ENCODE measurements around the gene CAV1. TPM values are rescaled to one million over a fixed set of nuclear protein-coding genes. Genes with fewer than 3 reads are reported as not detected.

CAV1 gene
- total and polyA plus RNA-seq, 2 experiments from 2014 or later = 1,092 to 1,736 TPM

DNA sequence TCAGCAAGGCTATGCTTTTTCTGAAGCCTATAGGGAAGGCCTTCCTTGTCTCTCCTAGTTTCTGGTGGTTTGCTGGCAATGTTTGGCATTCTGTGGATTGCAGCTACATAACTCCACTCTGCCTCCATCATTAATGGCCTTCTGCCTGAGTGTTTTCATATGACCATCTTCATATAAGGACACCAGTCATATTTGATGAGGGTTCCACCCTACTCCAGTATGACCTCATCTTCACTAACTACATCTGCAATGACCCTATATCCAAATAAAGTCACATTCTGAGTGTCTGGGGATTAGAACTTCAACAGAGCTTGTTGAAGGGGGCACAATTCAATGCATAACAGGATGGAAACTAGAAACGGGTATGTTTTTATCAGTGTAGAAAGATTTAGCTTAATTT lies 22.1 kb downstream of the CAV1 start:
- peaks cover 79% of the 10 kb centered on the region for H3K36me3 ChIP-seq (ENCODE audit: low read depth)
- peak; percentile 57 for DNase-seq
- 4 to 6% methylated on average over 1 of the region's 1 CpG for WGBS, 2 experiments (ENCODE audit: low coverage in 1 of 2, low lambda C conversion rate in 2 of 2, missing lambda C conversion rate in 2 of 2)
- peaks cover 96% of the 10 kb centered on the region for H3F3A ChIP-seq (ENCODE audit: insufficient read depth)
- H3K27me3 ChIP-seq (replicated peaks; ENCODE audit: insufficient read depth) = no peaks in the 10 kb centered on the region
- in situ Hi-C loops (cut with MboI) = no loop called here
- H3K27ac ChIP-seq = peak overlapping the region; percentile 97
- no peak overlapping the region for H2AFZ ChIP-seq
- H3K4me2 ChIP-seq (ENCODE audit: unreplicated experiment) = peak overlapping the region; percentile 52
- peak overlapping the region; percentile 68 for H3K9ac ChIP-seq
- peaks cover 90% of the 10 kb centered on the region for H3K79me2 ChIP-seq (ENCODE audit: insufficient read depth)
- no peaks in the 10 kb centered on the region for H3K9me3 ChIP-seq (ENCODE audit: low read depth)
- H3K4me3 ChIP-seq = peak overlapping the region; percentile 31
- H4K20me1 ChIP-seq (ENCODE audit: insufficient read depth) = no peaks in the 10 kb centered on the region
- no peak for TF ChIP-seq EZH2 (IDR thresholded peaks at IDR 0.05; ENCODE audit: insufficient read depth, poor library complexity, severe bottlenecking)
- TF ChIP-seq EZH2phosphoT487 (IDR thresholded peaks at IDR 0.05; ENCODE audit: insufficient read depth, low read depth) = no peak
- no peaks in the 10 kb centered on the region for H3K9me2 ChIP-seq (ENCODE audit: insufficient read depth)
- H3K4me1 ChIP-seq (ENCODE audit: insufficient read depth) = peaks cover 86% of the 10 kb centered on the region

DNA sequence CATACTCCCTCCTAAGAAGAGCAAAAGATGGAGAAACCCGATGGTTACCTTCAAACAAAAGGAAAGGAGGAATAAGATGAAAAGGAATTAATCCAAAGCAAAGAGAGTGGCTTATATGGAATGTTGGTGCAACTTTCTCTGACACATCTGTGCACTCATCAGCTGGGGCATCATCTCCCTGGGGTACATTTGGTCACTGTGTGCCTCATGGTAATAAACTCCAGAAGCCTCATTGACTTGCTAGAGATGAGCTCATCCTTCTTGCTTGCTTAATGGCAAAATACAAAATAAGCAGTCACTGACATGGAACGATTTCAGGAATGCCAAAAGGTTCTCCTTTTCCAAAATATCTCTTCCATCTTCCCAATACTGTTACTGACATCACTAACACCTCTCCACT lies 22.5 kb downstream of the CAV1 start:
- Histone ChIP-seq H3K9me2 (ENCODE audit: insufficient read depth) (no peaks in the 10 kb centered on the region), H3K79me2 (ENCODE audit: insufficient read depth) (peaks cover 90% of the 10 kb centered on the region), H3K27ac (peak overlapping the region; percentile 97), H2AFZ (no peak overlapping the region), H3K4me2 (ENCODE audit: unreplicated experiment) (peak overlapping the region; percentile 52), H3K4me1 (ENCODE audit: insufficient read depth) (peaks cover 84% of the 10 kb centered on the region), H3K4me3 (peak overlapping the region; percentile 31), H3K9me3 (ENCODE audit: low read depth) (no peaks in the 10 kb centered on the region), H3K36me3 (ENCODE audit: low read depth) (peaks cover 80% of the 10 kb centered on the region), H3K27me3 (replicated peaks; ENCODE audit: insufficient read depth) (no peaks in the 10 kb centered on the region), H3F3A (ENCODE audit: insufficient read depth) (peaks cover 96% of the 10 kb centered on the region), H4K20me1 (ENCODE audit: insufficient read depth) (no peaks in the 10 kb centered on the region), H3K9ac (peak overlapping the region; percentile 68)
- DNase-seq = peak; percentile 97
- TF ChIP-seq EZH2 (IDR thresholded peaks at IDR 0.05; ENCODE audit: insufficient read depth, poor library complexity, severe bottlenecking) = no peak
- no peak for TF ChIP-seq EZH2phosphoT487 (IDR thresholded peaks at IDR 0.05; ENCODE audit: insufficient read depth, low read depth)
- in situ Hi-C loops (cut with MboI) = no loop called here
- WGBS, 2 experiments (ENCODE audit: low coverage in 1 of 2, low lambda C conversion rate in 2 of 2, missing lambda C conversion rate in 2 of 2) = 16 to 19% methylated on average over 2 of the region's 2 CpGs

DNA sequence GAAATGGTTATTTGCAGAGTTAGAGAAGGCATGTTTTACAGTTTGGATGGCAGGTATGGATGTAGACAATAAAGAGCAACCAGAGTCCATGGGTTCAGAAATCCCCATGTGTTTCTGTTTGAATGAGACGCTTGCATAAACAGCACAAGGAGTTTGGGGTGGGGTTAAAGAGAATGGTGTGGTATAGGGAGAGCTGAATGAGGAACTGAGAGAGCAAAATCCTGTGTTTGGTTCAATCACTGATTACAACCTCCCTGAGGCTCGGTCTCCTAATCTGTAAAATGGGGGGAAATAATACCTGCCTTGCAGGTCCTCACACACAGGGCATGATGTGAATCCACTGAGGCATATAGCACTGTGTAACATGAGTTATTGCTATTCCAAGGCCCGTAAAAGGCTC lies 23.7 kb downstream of the CAV1 start:
- Histone ChIP-seq H3K36me3 (ENCODE audit: low read depth) (peaks cover 82% of the 10 kb centered on the region), H4K20me1 (ENCODE audit: insufficient read depth) (no peaks in the 10 kb centered on the region), H3F3A (ENCODE audit: insufficient read depth) (peaks cover 96% of the 10 kb centered on the region), H3K4me3 (no peak overlapping the region), H3K4me1 (ENCODE audit: insufficient read depth) (peaks cover 84% of the 10 kb centered on the region), H3K9me3 (ENCODE audit: low read depth) (no peaks in the 10 kb centered on the region), H3K4me2 (ENCODE audit: unreplicated experiment) (no peak overlapping the region), H3K9ac (no peak overlapping the region), H3K27ac (peak overlapping the region; percentile 97), H2AFZ (no peak overlapping the region), H3K9me2 (ENCODE audit: insufficient read depth) (no peaks in the 10 kb centered on the region), H3K27me3 (replicated peaks; ENCODE audit: insufficient read depth) (no peaks in the 10 kb centered on the region), H3K79me2 (ENCODE audit: insufficient read depth) (peaks cover 90% of the 10 kb centered on the region)
- in situ Hi-C loops (cut with MboI) = no loop called here
- no peak for DNase-seq
- TF ChIP-seq EZH2phosphoT487 (IDR thresholded peaks at IDR 0.05; ENCODE audit: insufficient read depth, low read depth) = no peak
- TF ChIP-seq EZH2 (IDR thresholded peaks at IDR 0.05; ENCODE audit: insufficient read depth, poor library complexity, severe bottlenecking) = no peak
- WGBS, 2 experiments (ENCODE audit: low coverage in 1 of 2, low lambda C conversion rate in 2 of 2, missing lambda C conversion rate in 2 of 2) = 75 to 84% methylated on average over 3 of the region's 3 CpGs

DNA sequence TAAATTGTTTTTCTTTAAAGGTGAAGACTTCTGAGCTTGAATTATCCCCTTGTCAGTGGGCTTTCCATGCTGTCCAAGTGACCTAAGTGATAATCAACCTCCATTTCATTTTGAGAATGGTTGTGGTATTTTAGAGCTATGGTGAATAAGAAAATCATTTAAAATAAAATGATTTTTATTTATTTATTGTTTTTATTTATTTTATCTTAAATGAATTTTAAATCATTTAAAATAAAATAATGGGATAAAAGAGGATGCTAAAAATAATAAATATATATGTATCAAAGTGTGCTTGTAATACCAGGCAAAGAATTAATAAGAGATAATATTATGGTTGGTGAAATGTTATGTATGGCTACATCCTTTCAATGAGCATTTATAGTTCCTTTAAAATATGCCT lies 24.5 kb downstream of the CAV1 start:
- no peaks in the 10 kb centered on the region for H4K20me1 ChIP-seq (ENCODE audit: insufficient read depth)
- H3K79me2 ChIP-seq (ENCODE audit: insufficient read depth) = peaks cover 90% of the 10 kb centered on the region
- in situ Hi-C loops (cut with MboI) = no loop called here
- peak overlapping the region; percentile 97 for H3K27ac ChIP-seq
- peaks cover 83% of the 10 kb centered on the region for H3K4me1 ChIP-seq (ENCODE audit: insufficient read depth)
- H2AFZ ChIP-seq = no peak overlapping the region
- peaks cover 85% of the 10 kb centered on the region for H3K36me3 ChIP-seq (ENCODE audit: low read depth)
- peaks cover 97% of the 10 kb centered on the region for H3F3A ChIP-seq (ENCODE audit: insufficient read depth)
- no peak overlapping the region for H3K9ac ChIP-seq
- no peaks in the 10 kb centered on the region for H3K9me3 ChIP-seq (ENCODE audit: low read depth)
- TF ChIP-seq EZH2 (IDR thresholded peaks at IDR 0.05; ENCODE audit: insufficient read depth, poor library complexity, severe bottlenecking) (no peak), EZH2phosphoT487 (IDR thresholded peaks at IDR 0.05; ENCODE audit: insufficient read depth, low read depth) (no peak)
- no peaks in the 10 kb centered on the region for H3K27me3 ChIP-seq (replicated peaks; ENCODE audit: insufficient read depth)
- no peaks in the 10 kb centered on the region for H3K9me2 ChIP-seq (ENCODE audit: insufficient read depth)
- DNase-seq = no peak
- H3K4me2 ChIP-seq (ENCODE audit: unreplicated experiment) = no peak overlapping the region
- no peak overlapping the region for H3K4me3 ChIP-seq

DNA sequence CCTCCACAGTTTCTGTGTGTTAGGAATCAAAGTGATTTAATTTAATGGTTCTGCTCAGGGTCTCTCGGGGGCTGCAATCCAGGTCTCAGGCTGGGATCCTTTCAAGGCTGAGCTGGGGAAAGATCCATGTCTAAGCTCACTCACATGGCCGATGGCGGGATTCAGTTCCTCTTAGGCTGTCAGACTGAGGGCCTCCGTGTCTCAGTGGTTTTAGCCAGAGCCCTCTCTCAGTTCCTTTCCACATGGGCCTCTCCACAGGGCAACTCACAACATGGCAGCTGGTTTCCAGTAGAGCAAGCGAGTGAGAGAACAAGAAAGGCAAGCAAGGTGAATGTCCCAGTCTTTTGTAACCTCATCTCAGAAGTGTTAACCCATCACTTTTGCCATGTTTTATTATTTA lies 26.9 kb downstream of the CAV1 start:
- H3K9me3 ChIP-seq (ENCODE audit: low read depth) = no peaks in the 10 kb centered on the region
- H3K4me1 ChIP-seq (ENCODE audit: insufficient read depth) = peaks cover 78% of the 10 kb centered on the region
- in situ Hi-C loops (cut with MboI) = no loop called here
- H3K4me2 ChIP-seq (ENCODE audit: unreplicated experiment) = no peak overlapping the region
- H3K27ac ChIP-seq = peak overlapping the region; percentile 36
- peaks cover 93% of the 10 kb centered on the region for H3K79me2 ChIP-seq (ENCODE audit: insufficient read depth)
- no peak overlapping the region for H3K9ac ChIP-seq
- no peak for DNase-seq
- H3K36me3 ChIP-seq (ENCODE audit: low read depth) = peaks cover 84% of the 10 kb centered on the region
- TF ChIP-seq EZH2phosphoT487 (IDR thresholded peaks at IDR 0.05; ENCODE audit: insufficient read depth, low read depth) (no peak), EZH2 (IDR thresholded peaks at IDR 0.05; ENCODE audit: insufficient read depth, poor library complexity, severe bottlenecking) (no peak)
- no peak overlapping the region for H3K4me3 ChIP-seq
- H3K9me2 ChIP-seq (ENCODE audit: insufficient read depth) = no peaks in the 10 kb centered on the region
- H3K27me3 ChIP-seq (replicated peaks; ENCODE audit: insufficient read depth) = no peaks in the 10 kb centered on the region
- 77 to 78% methylated on average over 5 of the region's 5 CpGs for WGBS, 2 experiments (ENCODE audit: low coverage in 1 of 2, low lambda C conversion rate in 2 of 2, missing lambda C conversion rate in 2 of 2)
- peaks cover 94% of the 10 kb centered on the region for H3F3A ChIP-seq (ENCODE audit: insufficient read depth)
- no peak overlapping the region for H2AFZ ChIP-seq
- H4K20me1 ChIP-seq (ENCODE audit: insufficient read depth) = no peaks in the 10 kb centered on the region
